ENCODE data around the gene MAPK6. TPM values are rescaled to one million over a fixed set of nuclear protein-coding genes. Genes with fewer than 3 reads are reported as not detected.
"Not testable (repeated sequence)": the region's sequence is repeated elsewhere in the genome, so short reads cannot be mapped to it uniquely, and the experiment has no call there.

Gene MAPK6
- total RNA-seq, 1 experiment from 2014 or later: 38.7 TPM

GRCh38 chr15:51991141-51991540 is 27.9 kb upstream of the MAPK6 start:
- H3K4me1 ChIP-seq (replicated peaks; ENCODE audit: insufficient read depth): peaks cover 27% of the 10 kb centered on the region
- ChIA-PET CTCF (no interaction called here), POLR2A (ENCODE audit: unreplicated experiment) (no interaction called here)
- no peak for DNase-seq
- H3K27ac ChIP-seq: no peak overlapping the region
- no TSS peak for BruUV-seq (replicated peaks)
- no peaks in the 10 kb centered on the region for H3K9me3 ChIP-seq (ENCODE audit: insufficient read depth, low read depth)
- H3K36me3 ChIP-seq (ENCODE audit: low read depth): no peaks in the 10 kb centered on the region
- H3K4me3 ChIP-seq: no peak overlapping the region
- no peak overlapping the region for H3K4me2 ChIP-seq
- no peaks in the 10 kb centered on the region for H4K20me1 ChIP-seq (ENCODE audit: insufficient read depth)
- H3F3A ChIP-seq (ENCODE audit: insufficient read depth, low read depth): peaks cover 13% of the 10 kb centered on the region
- intact Hi-C loops (cut with micrococcal nuclease; ENCODE audit: unreplicated experiment): no loop called here
- H3K9me2 ChIP-seq (ENCODE audit: insufficient read depth): no peaks in the 10 kb centered on the region
- H2AFZ ChIP-seq: no peak overlapping the region
- no peaks in the 10 kb centered on the region for H3K27me3 ChIP-seq (ENCODE audit: insufficient read depth, low read depth)
- TF ChIP-seq EZH2 (IDR thresholded peaks at IDR 0.05; ENCODE audit: low read depth) (no peak), CTCF (conservative IDR thresholded peaks at IDR 0.05) (no peak)
- H3K79me2 ChIP-seq (ENCODE audit: low read depth): no peaks in the 10 kb centered on the region

- TF ChIP-seq EZH2 (IDR thresholded peaks at IDR 0.05; ENCODE audit: low read depth) (no peak), CTCF (conservative IDR thresholded peaks at IDR 0.05) (no peak)
- Histone ChIP-seq H3K4me1 (replicated peaks; ENCODE audit: insufficient read depth) (peaks cover 28% of the 10 kb centered on the region), H4K20me1 (ENCODE audit: insufficient read depth) (no peaks in the 10 kb centered on the region), H3K4me3 (no peak overlapping the region), H3K27ac (peak overlapping the region; percentile 39; the same call in 1 of the 2 replicates), H3K4me2 (peak overlapping the region; percentile 46), H3F3A (ENCODE audit: insufficient read depth, low read depth) (peaks cover 13% of the 10 kb centered on the region), H3K9me2 (ENCODE audit: insufficient read depth) (no peaks in the 10 kb centered on the region), H3K36me3 (ENCODE audit: low read depth) (no peaks in the 10 kb centered on the region), H2AFZ (no peak overlapping the region), H3K79me2 (ENCODE audit: low read depth) (no peaks in the 10 kb centered on the region), H3K27me3 (ENCODE audit: insufficient read depth, low read depth) (no peaks in the 10 kb centered on the region), H3K9me3 (ENCODE audit: insufficient read depth, low read depth) (no peaks in the 10 kb centered on the region)
- BruUV-seq (replicated peaks): no TSS peak
- ChIA-PET CTCF (interaction anchor here (0.5 kb wide), 1 partner anchor 126 kb away, joined by 7 read pairs; no protein-coding TSS in a partner anchor), POLR2A (ENCODE audit: unreplicated experiment) (no interaction called here)
- intact Hi-C loops (cut with micrococcal nuclease; ENCODE audit: unreplicated experiment): no loop called here
- DNase-seq: peak in 1 of 2 experiments; percentile 78
Measured at GRCh38 chr15:51992953-51993352, 26.1 kb upstream of the MAPK6 start.

GRCh38 chr15:52002351-52002750 is 16.7 kb upstream of the MAPK6 start:
- H3K4me2 ChIP-seq: no peak overlapping the region
- CTCF ChIA-PET: no interaction called here
- DNase-seq: no peak
- H4K20me1 ChIP-seq (ENCODE audit: insufficient read depth): no peaks in the 10 kb centered on the region
- POLR2A ChIA-PET (ENCODE audit: unreplicated experiment): interaction anchor here (0.6 kb wide), 1 partner anchor 71 kb away, joined by 4 read pairs; no protein-coding TSS in a partner anchor
- H3K9me2 ChIP-seq (ENCODE audit: insufficient read depth): no peaks in the 10 kb centered on the region
- no peaks in the 10 kb centered on the region for H3K79me2 ChIP-seq (ENCODE audit: low read depth)
- H3K36me3 ChIP-seq (ENCODE audit: low read depth): no peaks in the 10 kb centered on the region
- H3K4me3 ChIP-seq: no peak overlapping the region
- no peak overlapping the region for H2AFZ ChIP-seq
- intact Hi-C loops (cut with micrococcal nuclease; ENCODE audit: unreplicated experiment): no loop called here
- no peaks in the 10 kb centered on the region for H3K27me3 ChIP-seq (ENCODE audit: insufficient read depth, low read depth)
- no peaks in the 10 kb centered on the region for H3K9me3 ChIP-seq (ENCODE audit: insufficient read depth, low read depth)
- H3F3A ChIP-seq (ENCODE audit: insufficient read depth, low read depth): no peaks in the 10 kb centered on the region
- H3K4me1 ChIP-seq (replicated peaks; ENCODE audit: insufficient read depth): no peaks in the 10 kb centered on the region
- BruUV-seq (replicated peaks): no TSS peak
- no peak for TF ChIP-seq CTCF (conservative IDR thresholded peaks at IDR 0.05)
- no peak for TF ChIP-seq EZH2 (IDR thresholded peaks at IDR 0.05; ENCODE audit: low read depth)
- H3K27ac ChIP-seq: no peak overlapping the region

GRCh38 chr15:52003089-52003488 is 15.9 kb upstream of the MAPK6 start:
- H3K36me3 ChIP-seq (ENCODE audit: low read depth); H3K4me1 ChIP-seq (replicated peaks; ENCODE audit: insufficient read depth); intact Hi-C loops (cut with micrococcal nuclease; ENCODE audit: unreplicated experiment); BruUV-seq (replicated peaks); H3F3A ChIP-seq (ENCODE audit: insufficient read depth, low read depth); H3K27me3 ChIP-seq (ENCODE audit: insufficient read depth, low read depth); H3K9me3 ChIP-seq (ENCODE audit: insufficient read depth, low read depth); POLR2A ChIA-PET (ENCODE audit: unreplicated experiment); CTCF ChIA-PET; H3K4me2 ChIP-seq; H2AFZ ChIP-seq; H3K27ac ChIP-seq; H3K79me2 ChIP-seq (ENCODE audit: low read depth); DNase-seq; H3K4me3 ChIP-seq; H3K9me2 ChIP-seq (ENCODE audit: insufficient read depth); H4K20me1 ChIP-seq (ENCODE audit: insufficient read depth): not testable (repeated sequence)

Measured in PC-9 (cell line).